Measurements from ENCODE around the gene GANC.

GRCh38 chr15:42356851-42357250 is 83.8 kb downstream of the GANC start:
- TF ChIP-seq CTCF (conservative IDR thresholded peaks at IDR 0.05; ENCODE audit: low read depth in 2 of 2), result no peak
- TF ChIP-seq POLR2AphosphoS5 (IDR thresholded peaks at IDR 0.05; ENCODE audit: low read depth), result no peak

All from GM23338 (cell line).